GM12878 (cell line): Measurements from ENCODE around the gene GPC5. TPM values are rescaled to one million over a fixed set of nuclear protein-coding genes. Genes with fewer than 3 reads are reported as not detected.

Experiments
- ATAC-seq: fragments of 200-7000 bp; cut with Tn5 transposase; 3 replicates; pipeline ENCODE4 v1.9.1; 2020; ENCODE audit warnings: mild to moderate bottlenecking, moderate library complexity
- BruUV-seq: library from RNA; stranded (reverse); fragments of 400-500 nt; replicated peaks from 2 replicates; lab custom pipeline; 2021; lab: Mats Ljungman, UMichigan
- CTCF ChIA-PET: fragments of 300-600 bp; sonication (Branson Sonifier 250); formaldehyde crosslinking; extraction: SDS; loops from one replicate; lab custom pipeline; 2021; ENCODE audit warnings: inconsistent platforms; lab: Yijun Ruan, JAX
- POLR2A ChIA-PET: fragments of 350-600 bp; formaldehyde crosslinking; extraction: SDS; loops from one replicate; lab custom pipeline; 2021; ENCODE audit warnings: inconsistent platforms; lab: Charles Lee
- RAD21 ChIA-PET: fragments of 300-600 bp; sonication (Branson Sonifier 250); formaldehyde crosslinking; loops from one replicate; lab custom pipeline; 2023; ENCODE audit warnings: antibody characterized with exemption; ENCODE audit not compliant: unreplicated experiment; lab: Charles Lee
- SMC1A ChIA-PET: fragments of 300-600 bp; sonication (Branson Sonifier 250); formaldehyde crosslinking; loops from one replicate; lab custom pipeline; 2023; ENCODE audit not compliant: unreplicated experiment, uncharacterized antibody; lab: Charles Lee
- DNase-seq: peaks from one replicate; pipeline ENCODE4 v3.0.0-alpha.2; 2011; ENCODE audit warnings: low read depth, low spot score
- FAIRE-seq: peaks from 3 replicates; lab custom pipeline; 2011; peaks lifted over from hg19 to GRCh38; lab: Jason Lieb, UNC
- H2AFZ ChIP-seq: 2 replicates; pipeline ENCODE4 v1.6.0; 2011; ENCODE audit warnings: low read depth, low read length, control low read depth; ENCODE audit not compliant: control insufficient read depth
- H3K27ac ChIP-seq: 2 replicates; pipeline ENCODE4 v1.5.1; 2011; ENCODE audit warnings: control low read depth; ENCODE audit not compliant: control insufficient read depth, insufficient read depth
- H3K27me3 ChIP-seq, 2 experiments: replicated peaks in 1 of 2; 2 replicates each; pipeline versions ENCODE4 v1.6.0 to v1.6.1; 2011; ENCODE audit warnings: low read length in 1 of 2; ENCODE audit not compliant: control insufficient read depth in 2 of 2, insufficient read depth in 2 of 2
- H3K36me3 ChIP-seq, 2 experiments: 2 replicates each; pipeline ENCODE4 v1.5.1; 2011; ENCODE audit warnings: low read length in 1 of 2; ENCODE audit not compliant: control insufficient read depth in 2 of 2, insufficient read depth in 2 of 2
- H3K4me1 ChIP-seq: 2 replicates; pipeline ENCODE4 v1.6.1; 2011; ENCODE audit warnings: mild to moderate bottlenecking, low read length, moderate library complexity, mixed read lengths; ENCODE audit not compliant: control insufficient read depth, insufficient read depth
- H3K4me2 ChIP-seq: 2 replicates; pipeline ENCODE4 v1.6.0; 2011; ENCODE audit warnings: control low read depth; ENCODE audit not compliant: control insufficient read depth, insufficient read depth
- H3K4me3 ChIP-seq: fragments of 200-600 bp; sonication (generic); 2 replicates; pipeline ENCODE4 v1.5.1; 2016
- H3K79me2 ChIP-seq: 2 replicates; pipeline ENCODE4 v1.6.0; 2011; ENCODE audit warnings: low read length; ENCODE audit not compliant: control insufficient read depth, insufficient read depth
- H3K9ac ChIP-seq: 2 replicates; pipeline ENCODE4 v1.8.0; 2011; ENCODE audit warnings: low read length, control low read depth, mixed read lengths; ENCODE audit not compliant: control insufficient read depth, insufficient read depth
- H3K9me3 ChIP-seq: replicated peaks from 3 replicates; pipeline ENCODE4 v1.5.1; 2011; ENCODE audit warnings: mild to moderate bottlenecking, low read length; ENCODE audit not compliant: control insufficient read depth, insufficient read depth
- H4K20me1 ChIP-seq: 2 replicates; pipeline ENCODE4 v1.6.0; 2011; ENCODE audit not compliant: control insufficient read depth, insufficient read depth
- BACH1 ChIP-seq: fragments of 450-650 bp; IDR thresholded peaks from 2 replicates; pipeline ENCODE4 v1.6.1; 2017; ENCODE audit warnings: mild to moderate bottlenecking, borderline replicate concordance
- CHD1 ChIP-seq: IDR thresholded peaks from 2 replicates; pipeline ENCODE4 v1.6.1; 2012; ENCODE audit warnings: low read depth, low read length, improper control_type of control experiment
- CREB1 ChIP-seq: IDR thresholded peaks from 2 replicates; pipeline ENCODE4 v1.6.1; 2012; ENCODE audit warnings: low read depth, mild to moderate bottlenecking, inconsistent platforms
- GABPA ChIP-seq: IDR thresholded peaks from 2 replicates; pipeline ENCODE4 v1.6.1; 2014; ENCODE audit warnings: antibody characterized with exemption, low read depth, mild to moderate bottlenecking, inconsistent platforms
- IKZF2 ChIP-seq, 2 experiments: fragments of 450-650 bp; IDR thresholded peaks; 2 replicates each; pipeline ENCODE4 v1.6.1; 2017; ENCODE audit warnings: mild to moderate bottlenecking in 2 of 2, moderate library complexity in 2 of 2
- NR2C1 ChIP-seq: fragments of 450-650 bp; IDR thresholded peaks from 2 replicates; pipeline ENCODE4 v1.6.1; 2017; ENCODE audit warnings: antibody characterized with exemption, mild to moderate bottlenecking, moderate library complexity
- PAX5 ChIP-seq: IDR thresholded peaks from 2 replicates; pipeline ENCODE4 v1.6.1; 2011; ENCODE audit warnings: low read depth, low read length, borderline replicate concordance
- RB1 ChIP-seq: fragments of 450-650 bp; formaldehyde crosslinking; IDR thresholded peaks from 2 replicates; pipeline ENCODE4 v1.6.1; 2017; ENCODE audit warnings: mild to moderate bottlenecking, borderline replicate concordance
- SMAD5 ChIP-seq: IDR thresholded peaks from 2 replicates; pipeline ENCODE4 v1.6.1; 2016; ENCODE audit warnings: antibody characterized with exemption, low read depth
- SMARCA5 ChIP-seq: fragments of 450-650 bp; IDR thresholded peaks from 2 replicates; pipeline ENCODE4 v1.6.1; 2017; ENCODE audit warnings: mild to moderate bottlenecking
- TCF3 ChIP-seq: IDR thresholded peaks from 2 replicates; pipeline ENCODE4 v1.6.1; 2012; ENCODE audit warnings: low read depth, mild to moderate bottlenecking, low read length, borderline replicate concordance; ENCODE audit not compliant: insufficient read depth
- WGBS: methylation state at CpG from one replicate; pipeline ENCODE4 v1.1.6; 2016; ENCODE audit warnings: low lambda C conversion rate; ENCODE audit not compliant: insufficient replicate concordance, insufficient coverage; ENCODE audit errors: missing lambda C conversion rate; 5-methylcytosine and 5-hydroxymethylcytosine counted together
- in situ Hi-C: fragments of 300-500 bp; cut with MboI; formaldehyde crosslinking; loops from 9 replicates; pipeline ENCODE4 v1.14.3; 2018; ENCODE audit warnings: mixed read lengths
- intact Hi-C: fragments of 100-400 bp; cut with micrococcal nuclease; formaldehyde crosslinking; loops from one replicate; pipeline ENCODE4 v1.14.2; 2022; ENCODE audit not compliant: unreplicated experiment
- polyA plus RNA-seq, 11 experiments: library from polyadenylated mRNA; depleted of rRNA in 4 of 11; unstranded in 6 of 11; stranded (reverse) in 5 of 11; fragments of >200 nt; fragmentation: Nextera tagmentation in 4 of 11; fragmentation: Illumina TruSeq in 1 of 11; extraction: Ambion mirVana in 4 of 11; extraction: Trizol in 1 of 11; gene quantifications; 1 replicate in 1 of 11; 2 replicates in 10 of 11; pipeline versions ENCODE4 v1.2.1 to v1.2.3, GENCODE V29; 2011 to 2016; ENCODE audit warnings: inconsistent platforms in 2 of 11, missing spikeins in 2 of 11, low read depth in 1 of 11
- total RNA-seq, 4 experiments: library from RNA; depleted of rRNA in 3 of 4; stranded (reverse); fragments of >200 nt in 3 of 4; fragmentation: Illumina TruSeq in 1 of 4; extraction: Trizol in 1 of 4; gene quantifications; 2 replicates each; pipeline versions ENCODE4 v1.2.1 to v1.2.3, GENCODE V29; 2013 to 2021
- TF ChIP-seq, protein P1 (sequence below): fragments of 450-650 bp; IDR thresholded peaks from 2 replicates; pipeline ENCODE4 v1.6.1; 2018; ENCODE audit warnings: borderline replicate concordance, mild to moderate bottlenecking; ENCODE audit not compliant: partially characterized antibody

The GPC5 gene
- total and polyA plus RNA-seq, 10 of the 15 experiments (the other 5 are each of a cell fraction or from before 2014, with no cell fraction given) = 0.05 to 0.87 (median 0.44) TPM; not detected in 1

DNA sequence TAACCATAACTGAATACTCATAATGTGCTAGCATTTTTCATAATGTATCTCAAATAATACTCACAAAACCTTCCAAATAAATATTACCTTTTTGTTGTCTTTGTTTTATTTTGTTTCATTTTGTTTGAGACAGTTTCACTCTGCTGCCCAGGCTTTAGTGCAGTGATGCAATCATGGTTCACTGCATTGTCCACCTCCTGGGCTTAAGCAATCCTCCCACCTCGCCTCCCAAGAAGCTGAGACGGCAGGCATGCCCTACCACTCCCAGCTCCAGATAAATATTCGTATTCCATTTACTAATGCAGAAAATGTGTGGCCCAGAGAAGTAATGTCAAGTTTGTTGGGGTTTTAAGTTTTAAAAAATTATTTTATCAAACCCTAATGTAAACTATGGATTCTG, 739.1 kb downstream of the GPC5 start:
- ChIA-PET SMC1A (no interaction called here), CTCF (no interaction called here)
- Histone ChIP-seq H2AFZ (no peak overlapping the region), H3K4me2 (no peak overlapping the region), H3K4me1 (no peaks in the 10 kb centered on the region), H3K9me3 (no peaks in the 10 kb centered on the region), H3K79me2 (no peaks in the 10 kb centered on the region)
- DNase-seq (no peak), ATAC-seq (no peak), FAIRE-seq (no peak)
- intact Hi-C loops = no loop called here
- in situ Hi-C loops = no loop called here
- no peak for TF ChIP-seq SMARCA5
- no peak for TF ChIP-seq TCF3
- TF ChIP-seq, all 136 proteins: peak for 0
- BruUV-seq = no TSS peak
- Histone ChIP-seq H3K27me3 (no peaks in the 10 kb centered on the region), H3K9ac (no peak overlapping the region), H3K4me3 (no peak overlapping the region), H3K27ac (no peak overlapping the region), H4K20me1 (no peaks in the 10 kb centered on the region), H3K36me3 (no peaks in the 10 kb centered on the region)
- RAD21 ChIA-PET = no interaction called here
- WGBS = 2% methylated on average over 3 of the region's 3 CpGs
- POLR2A ChIA-PET = no interaction called here

DNA sequence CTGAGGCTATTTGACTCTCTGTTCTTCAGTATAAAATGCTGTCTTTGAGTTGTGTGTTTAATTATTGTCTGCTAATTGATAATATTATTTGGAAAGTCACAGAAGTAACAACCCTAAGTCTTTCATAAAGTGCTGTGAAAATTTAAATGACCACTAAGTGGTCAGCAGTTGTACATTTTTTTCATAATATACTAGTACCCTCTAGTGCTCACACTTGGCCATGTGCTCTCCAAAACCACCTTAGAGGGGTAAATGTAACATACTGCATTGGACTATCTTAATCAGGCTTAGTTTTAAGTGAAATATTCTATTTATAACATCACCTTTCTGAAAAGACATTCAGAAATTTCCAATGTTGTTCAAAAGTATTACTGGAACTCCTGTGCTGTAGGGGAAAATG, 745.3 kb downstream of the GPC5 start:
- H3K36me3 ChIP-seq = no peaks in the 10 kb centered on the region
- no peak for TF ChIP-seq RB1
- TF ChIP-seq PAX5 = no peak
- no peak for TF ChIP-seq SMAD5
- no peak for TF ChIP-seq CHD1
- TF ChIP-seq, protein P1, sequence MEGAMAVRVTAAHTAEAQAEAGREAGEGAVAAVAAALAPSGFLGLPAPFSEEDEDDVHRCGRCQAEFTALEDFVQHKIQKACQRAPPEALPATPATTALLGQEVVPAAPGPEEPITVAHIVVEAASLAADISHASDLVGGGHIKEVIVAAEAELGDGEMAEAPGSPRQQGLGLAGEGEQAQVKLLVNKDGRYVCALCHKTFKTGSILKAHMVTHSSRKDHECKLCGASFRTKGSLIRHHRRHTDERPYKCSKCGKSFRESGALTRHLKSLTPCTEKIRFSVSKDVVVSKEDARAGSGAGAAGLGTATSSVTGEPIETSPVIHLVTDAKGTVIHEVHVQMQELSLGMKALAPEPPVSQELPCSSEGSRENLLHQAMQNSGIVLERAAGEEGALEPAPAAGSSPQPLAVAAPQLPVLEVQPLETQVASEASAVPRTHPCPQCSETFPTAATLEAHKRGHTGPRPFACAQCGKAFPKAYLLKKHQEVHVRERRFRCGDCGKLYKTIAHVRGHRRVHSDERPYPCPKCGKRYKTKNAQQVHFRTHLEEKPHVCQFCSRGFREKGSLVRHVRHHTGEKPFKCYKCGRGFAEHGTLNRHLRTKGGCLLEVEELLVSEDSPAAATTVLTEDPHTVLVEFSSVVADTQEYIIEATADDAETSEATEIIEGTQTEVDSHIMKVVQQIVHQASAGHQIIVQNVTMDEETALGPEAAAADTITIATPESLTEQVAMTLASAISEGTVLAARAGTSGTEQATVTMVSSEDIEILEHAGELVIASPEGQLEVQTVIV = no peak
- TF ChIP-seq GABPA = no peak
- TF ChIP-seq TCF3 = no peak
- no peak for TF ChIP-seq NR2C1
- TF ChIP-seq BACH1 = no peak
- no peak for TF ChIP-seq IKZF2 (IDR thresholded peaks at IDR 0.05)
- TF ChIP-seq CREB1 = no peak
- intact Hi-C loops (no loop called here), in situ Hi-C loops (no loop called here)
- ChIA-PET SMC1A (no interaction called here), CTCF (no interaction called here), POLR2A (no interaction called here), RAD21 (no interaction called here)
- no peak overlapping the region for H3K4me3 ChIP-seq
- no peak overlapping the region for H3K9ac ChIP-seq
- H3K4me2 ChIP-seq = no peak overlapping the region
- H3K4me1 ChIP-seq = no peaks in the 10 kb centered on the region
- FAIRE-seq (no peak), ATAC-seq (no peak), DNase-seq (no peak)
- H3K27me3 ChIP-seq = no peaks in the 10 kb centered on the region
- no peaks in the 10 kb centered on the region for H4K20me1 ChIP-seq
- H2AFZ ChIP-seq = no peak overlapping the region
- H3K27ac ChIP-seq = no peak overlapping the region
- no peaks in the 10 kb centered on the region for H3K79me2 ChIP-seq
- no TSS peak for BruUV-seq
- H3K9me3 ChIP-seq = no peaks in the 10 kb centered on the region
